Subcutaneous adipose tissue (tissue), 4 donors: ENCODE data around the gene PEAK3. TPM values are rescaled to one million over a fixed set of nuclear protein-coding genes. Genes with fewer than 3 reads are reported as not detected.

Experiments
- CTCF ChIP-seq: fragments of 450-650 bp; IDR thresholded peaks from one replicate; pipeline ENCODE4 v1.5.1; 2016; ENCODE audit warnings: low read depth, mild to moderate bottlenecking, control low read depth, antibody characterized with exemption, moderate library complexity
- total RNA-seq, 4 donors: library from RNA; depleted of rRNA; stranded (reverse); fragments of >200 nt; gene quantifications; one replicate each; pipeline ENCODE4 v1.1.0, GENCODE V29; 2016

The PEAK3 gene
- total RNA-seq, 4 donors from 2014 or later: 0.68 to 0.88 (median 0.75) TPM; not detected in 1

GRCh38 chr19:2306281-2306806 lies 24.4 kb upstream of the PEAK3 start:
- TF ChIP-seq CTCF: no peak

GRCh38 chr19:2305452-2306280 lies 23.7 kb upstream of the PEAK3 start:
- TF ChIP-seq CTCF: no peak

- no peak for TF ChIP-seq CTCF
Measured at GRCh38 chr19:2303211-2303798, 21.3 kb upstream of the PEAK3 start.

GRCh38 chr19:2302319-2303210 lies 20.6 kb upstream of the PEAK3 start:
- no peak for TF ChIP-seq CTCF

- no peak for TF ChIP-seq CTCF
Measured at GRCh38 chr19:2300533-2300932, 18.6 kb upstream of the PEAK3 start.

- TF ChIP-seq CTCF: no peak
Measured at GRCh38 chr19:2296141-2296540, 14.2 kb upstream of the PEAK3 start.
